Measurements from ENCODE around the gene RPS24. TPM values are rescaled to one million over a fixed set of nuclear protein-coding genes. Genes with fewer than 3 reads are reported as not detected.

The RPS24 gene
- polyA plus RNA-seq, 1 donor (not counting 4 experiments of a cell fraction or from before 2014, with no cell fraction given) = 5,180 TPM

DNA sequence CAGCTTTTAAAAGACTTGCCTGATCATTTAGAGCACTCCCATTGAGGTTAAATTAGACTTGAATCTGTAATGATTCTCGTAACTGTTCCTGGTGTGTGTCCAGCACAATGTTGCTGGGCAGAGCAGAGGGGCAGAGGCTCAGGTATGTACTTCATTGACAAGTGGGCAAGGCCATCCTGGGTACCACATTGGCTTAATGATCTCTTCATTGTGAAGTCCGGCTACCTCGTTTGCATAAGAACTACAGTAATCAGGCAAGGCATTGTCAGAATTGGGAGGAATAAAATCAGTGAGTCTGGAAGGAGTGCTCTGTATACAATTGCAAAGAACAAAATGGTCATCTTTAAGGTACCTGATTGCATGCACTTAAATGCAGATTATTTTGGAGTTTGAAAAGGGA is 6.1 kb downstream of the RPS24 start:
- TF ChIP-seq EZH2 (IDR thresholded peaks at IDR 0.05; ENCODE audit: low read length) = no peak
- TF ChIP-seq, protein P1, sequence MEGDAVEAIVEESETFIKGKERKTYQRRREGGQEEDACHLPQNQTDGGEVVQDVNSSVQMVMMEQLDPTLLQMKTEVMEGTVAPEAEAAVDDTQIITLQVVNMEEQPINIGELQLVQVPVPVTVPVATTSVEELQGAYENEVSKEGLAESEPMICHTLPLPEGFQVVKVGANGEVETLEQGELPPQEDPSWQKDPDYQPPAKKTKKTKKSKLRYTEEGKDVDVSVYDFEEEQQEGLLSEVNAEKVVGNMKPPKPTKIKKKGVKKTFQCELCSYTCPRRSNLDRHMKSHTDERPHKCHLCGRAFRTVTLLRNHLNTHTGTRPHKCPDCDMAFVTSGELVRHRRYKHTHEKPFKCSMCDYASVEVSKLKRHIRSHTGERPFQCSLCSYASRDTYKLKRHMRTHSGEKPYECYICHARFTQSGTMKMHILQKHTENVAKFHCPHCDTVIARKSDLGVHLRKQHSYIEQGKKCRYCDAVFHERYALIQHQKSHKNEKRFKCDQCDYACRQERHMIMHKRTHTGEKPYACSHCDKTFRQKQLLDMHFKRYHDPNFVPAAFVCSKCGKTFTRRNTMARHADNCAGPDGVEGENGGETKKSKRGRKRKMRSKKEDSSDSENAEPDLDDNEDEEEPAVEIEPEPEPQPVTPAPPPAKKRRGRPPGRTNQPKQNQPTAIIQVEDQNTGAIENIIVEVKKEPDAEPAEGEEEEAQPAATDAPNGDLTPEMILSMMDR (optimal IDR thresholded peaks at IDR 0.05 in 1 of 3, IDR thresholded peaks at IDR 0.05 in 1 of 3, conservative IDR thresholded peaks at IDR 0.05 in 1 of 3; ENCODE audit: extremely low read depth in 1 of 3, insufficient read depth in 2 of 3, low read length in 3 of 3) = no peak
- no peak for FAIRE-seq
- peaks cover 77% of the 10 kb centered on the region for H4K20me1 ChIP-seq (ENCODE audit: control insufficient read depth, extremely low read depth, insufficient read depth, low read length)
- H3K9ac ChIP-seq (ENCODE audit: control insufficient read depth, extremely low read depth, insufficient read depth, low read length) = no peak overlapping the region
- peaks cover 15% of the 10 kb centered on the region for H3K9me1 ChIP-seq (ENCODE audit: control insufficient read depth, extremely low read depth, insufficient read depth, low read length)
- peaks cover 65% of the 10 kb centered on the region for H3K79me2 ChIP-seq (ENCODE audit: control insufficient read depth, insufficient read depth, low read length)
- H3K4me1 ChIP-seq (ENCODE audit: control insufficient read depth, extremely low read depth, insufficient read depth, low read length) = peaks cover 43% of the 10 kb centered on the region
- dilution Hi-C loops (cut with MboI; ENCODE audit: extremely low pct_ligation_motif_present, low sequenced_read_pairs) = no loop called here
- no peak overlapping the region for H3K4me3 ChIP-seq (ENCODE audit: control insufficient read depth in 2 of 3, extremely low read depth in 1 of 3, insufficient read depth in 2 of 3, low read depth in 1 of 3, low read length in 3 of 3)
- H3K9me3 ChIP-seq (ENCODE audit: control insufficient read depth, low read depth, low read length) = no peaks in the 10 kb centered on the region
- H3K36me3 ChIP-seq (ENCODE audit: control insufficient read depth in 2 of 2, extremely low read depth in 1 of 2, insufficient read depth in 2 of 2, low read length in 2 of 2) = peaks cover 49 to 74% of the 10 kb centered on the region in 2 experiments
- DNase-seq (ENCODE audit: low read depth, low spot score) = no peak
- no peak overlapping the region for H2AFZ ChIP-seq (ENCODE audit: control insufficient read depth, low read length)
- H3K27me3 ChIP-seq (ENCODE audit: control insufficient read depth, extremely low read depth, insufficient read depth, low read length) = no peaks in the 10 kb centered on the region
- no peak overlapping the region for H3K4me2 ChIP-seq (ENCODE audit: control insufficient read depth, extremely low read depth, insufficient read depth, low read depth, low read length)
- no peak overlapping the region for H3K27ac ChIP-seq (ENCODE audit: control insufficient read depth, insufficient read depth, low read length)

- H3K79me2 ChIP-seq (ENCODE audit: control insufficient read depth, insufficient read depth, low read length) = peaks cover 49% of the 10 kb centered on the region
- dilution Hi-C loops (cut with MboI; ENCODE audit: extremely low pct_ligation_motif_present, low sequenced_read_pairs) = no loop called here
- FAIRE-seq (no peak), DNase-seq (ENCODE audit: low read depth, low spot score) (no peak)
- H3K9me3 ChIP-seq (ENCODE audit: control insufficient read depth, low read depth, low read length) = no peaks in the 10 kb centered on the region
- no peak overlapping the region for H3K4me3 ChIP-seq (ENCODE audit: control insufficient read depth in 2 of 3, extremely low read depth in 1 of 3, insufficient read depth in 2 of 3, low read depth in 1 of 3, low read length in 3 of 3)
- no peak for TF ChIP-seq EZH2 (IDR thresholded peaks at IDR 0.05; ENCODE audit: low read length)
- TF ChIP-seq, protein P1 (optimal IDR thresholded peaks at IDR 0.05 in 1 of 3, IDR thresholded peaks at IDR 0.05 in 1 of 3, conservative IDR thresholded peaks at IDR 0.05 in 1 of 3; ENCODE audit: extremely low read depth in 1 of 3, insufficient read depth in 2 of 3, low read length in 3 of 3) = no peak
- peaks cover 28% of the 10 kb centered on the region for H3K4me1 ChIP-seq (ENCODE audit: control insufficient read depth, extremely low read depth, insufficient read depth, low read length)
- no peaks in the 10 kb centered on the region for H3K27me3 ChIP-seq (ENCODE audit: control insufficient read depth, extremely low read depth, insufficient read depth, low read length)
- peaks cover 12% of the 10 kb centered on the region for H3K9me1 ChIP-seq (ENCODE audit: control insufficient read depth, extremely low read depth, insufficient read depth, low read length)
- H3K27ac ChIP-seq (ENCODE audit: control insufficient read depth, insufficient read depth, low read length) = no peak overlapping the region
- H3K4me2 ChIP-seq (ENCODE audit: control insufficient read depth, extremely low read depth, insufficient read depth, low read depth, low read length) = no peak overlapping the region
- no peak overlapping the region for H2AFZ ChIP-seq (ENCODE audit: control insufficient read depth, low read length)
- H3K36me3 ChIP-seq (ENCODE audit: control insufficient read depth in 2 of 2, extremely low read depth in 1 of 2, insufficient read depth in 2 of 2, low read length in 2 of 2) = peaks cover 41 to 60% of the 10 kb centered on the region in 2 experiments
- peaks cover 64% of the 10 kb centered on the region for H4K20me1 ChIP-seq (ENCODE audit: control insufficient read depth, extremely low read depth, insufficient read depth, low read length)
- H3K9ac ChIP-seq (ENCODE audit: control insufficient read depth, extremely low read depth, insufficient read depth, low read length) = no peak overlapping the region
Observed at GRCh38 chr10:78041170-78042057, 7.8 kb downstream of the RPS24 start.

All from keratinocyte (primary cell).